Liver (tissue), 9 donors: ENCODE results near the gene UAP1. TPM values are rescaled to one million over a fixed set of nuclear protein-coding genes. Genes with fewer than 3 reads are reported as not detected.
"Not testable (repeated sequence)": the region's sequence is repeated elsewhere in the genome, so short reads cannot be mapped to it uniquely, and the experiment has no call there.

Experiments
- DNase-seq: peaks from one replicate; pipeline ENCODE4 v3.0.0-alpha.2; 2017; ENCODE audit warnings: low spot score
- H3K27ac ChIP-seq, 2 donors: one replicate each; pipeline ENCODE4 v1.7.0; 2013; ENCODE audit warnings: inconsistent platforms in 2 of 2, low read length in 2 of 2, control low read depth in 1 of 2, low read depth in 1 of 2, mild to moderate bottlenecking in 1 of 2
- H3K27me3 ChIP-seq, 4 donors: one replicate each; pipeline versions ENCODE4 v1.6.1 to v1.7.0; 2013; ENCODE audit warnings: low read length in 3 of 4, inconsistent platforms in 1 of 4, mild to moderate bottlenecking in 1 of 4, moderate library complexity in 1 of 4; ENCODE audit not compliant: control insufficient read depth in 4 of 4, insufficient read depth in 4 of 4
- H3K36me3 ChIP-seq, 4 donors: one replicate each; pipeline versions ENCODE4 v1.6.1 to v1.7.0; 2013; ENCODE audit warnings: low read length in 3 of 4, mild to moderate bottlenecking in 3 of 4, low read depth in 1 of 4, moderate library complexity in 1 of 4; ENCODE audit not compliant: control insufficient read depth in 4 of 4, insufficient read depth in 3 of 4
- H3K4me1 ChIP-seq, 4 donors: one replicate each; pipeline versions ENCODE4 v1.6.1 to v1.7.0; 2013; ENCODE audit warnings: low read length in 3 of 4, mild to moderate bottlenecking in 3 of 4, moderate library complexity in 1 of 4; ENCODE audit not compliant: control insufficient read depth in 4 of 4, insufficient read depth in 4 of 4
- H3K4me3 ChIP-seq, 3 donors: one replicate each; pipeline versions ENCODE4 v1.6.1 to v1.7.0; 2013; ENCODE audit warnings: low read length in 3 of 3, control low read depth in 1 of 3, low read depth in 1 of 3, mild to moderate bottlenecking in 1 of 3
- H3K9ac ChIP-seq, 2 donors: one replicate each; pipeline ENCODE4 v1.7.0; 2013; ENCODE audit warnings: low read length in 2 of 2, mild to moderate bottlenecking in 2 of 2, moderate library complexity in 2 of 2, control low read depth in 1 of 2, low read depth in 1 of 2
- H3K9me3 ChIP-seq, 4 donors: one replicate each; pipeline versions ENCODE4 v1.6.1 to v1.7.0; 2013; ENCODE audit warnings: low read length in 3 of 4; ENCODE audit not compliant: control insufficient read depth in 4 of 4
- ATF3 ChIP-seq: IDR thresholded peaks from 2 replicates; pipeline ENCODE4 v1.6.1; 2016; ENCODE audit warnings: antibody characterized with exemption
- EGR1 ChIP-seq, 2 donors: IDR thresholded peaks; 2 replicates each; pipeline ENCODE4 v1.6.1; 2016 to 2018; ENCODE audit warnings: antibody characterized with exemption in 2 of 2, low read depth in 2 of 2
- FOXA1 ChIP-seq: IDR thresholded peaks from 2 replicates; pipeline ENCODE4 v1.6.1; 2016; ENCODE audit warnings: antibody characterized with exemption
- FOXA2 ChIP-seq: IDR thresholded peaks from 2 replicates; pipeline ENCODE4 v1.6.1; 2016; ENCODE audit warnings: antibody characterized with exemption
- GABPA ChIP-seq, 2 donors: IDR thresholded peaks in 1 of 2; conservative IDR thresholded peaks in 1 of 2; 2 replicates each; pipeline ENCODE4 v1.6.1; 2016; ENCODE audit warnings: antibody characterized with exemption in 2 of 2, mild to moderate bottlenecking in 1 of 2, moderate library complexity in 1 of 2
- HNF4A ChIP-seq, 2 donors: conservative IDR thresholded peaks; 2 replicates each; pipeline ENCODE4 v1.6.1; 2016; ENCODE audit warnings: antibody characterized with exemption in 2 of 2, mild to moderate bottlenecking in 2 of 2
- HNF4G ChIP-seq: IDR thresholded peaks from 2 replicates; pipeline ENCODE4 v1.6.1; 2016; ENCODE audit warnings: antibody characterized with exemption
- JUND ChIP-seq, 2 donors: IDR thresholded peaks; 2 replicates each; pipeline ENCODE4 v1.6.1; 2016; ENCODE audit warnings: antibody characterized with exemption in 2 of 2
- MAX ChIP-seq: IDR thresholded peaks from 2 replicates; pipeline ENCODE4 v1.6.1; 2016; ENCODE audit warnings: antibody characterized with exemption
- NR2F2 ChIP-seq: IDR thresholded peaks from 2 replicates; pipeline ENCODE4 v1.6.1; 2016; ENCODE audit warnings: antibody characterized with exemption
- RAD21 ChIP-seq, 2 donors: IDR thresholded peaks; 2 replicates each; pipeline ENCODE4 v1.6.1; 2016; ENCODE audit warnings: antibody characterized with exemption in 2 of 2, mild to moderate bottlenecking in 2 of 2
- REST ChIP-seq: IDR thresholded peaks from 2 replicates; pipeline ENCODE4 v1.6.1; 2016; ENCODE audit warnings: antibody characterized with exemption, mild to moderate bottlenecking
- RXRA ChIP-seq, 2 donors: IDR thresholded peaks; 2 replicates each; pipeline ENCODE4 v1.6.1; 2017 to 2018; ENCODE audit warnings: antibody characterized with exemption in 2 of 2, mild to moderate bottlenecking in 1 of 2
- SP1 ChIP-seq: IDR thresholded peaks from 2 replicates; pipeline ENCODE4 v1.6.1; 2018; ENCODE audit warnings: antibody characterized with exemption, mild to moderate bottlenecking
- TAF1 ChIP-seq: conservative IDR thresholded peaks from 2 replicates; pipeline ENCODE4 v1.6.1; 2016; ENCODE audit warnings: antibody characterized with exemption, mild to moderate bottlenecking
- YY1 ChIP-seq: IDR thresholded peaks from 2 replicates; pipeline ENCODE4 v1.6.1; 2016; ENCODE audit warnings: antibody characterized with exemption, mild to moderate bottlenecking
- ZBTB33 ChIP-seq: IDR thresholded peaks from 2 replicates; pipeline ENCODE4 v1.6.1; 2016; ENCODE audit warnings: antibody characterized with exemption
- WGBS: extraction: QIAGEN DNeasy Blood & Tissue Kit; methylation state at CpG from one replicate; pipeline ENCODE4 v1.1.7; 2013; 5-methylcytosine and 5-hydroxymethylcytosine counted together
- polyA plus RNA-seq, 2 donors: library from polyadenylated mRNA; stranded (reverse) in 1 of 2; unstranded in 1 of 2; fragments of 200-250 nt in 1 of 2; fragments of >200 nt in 1 of 2; fragmentation: Nextera tagmentation in 1 of 2; extraction: Ambion mirVana in 1 of 2; gene quantifications; one replicate each; pipeline versions ENCODE4 v1.2.1 to v1.2.3, GENCODE V29; 2013 to 2015
- total RNA-seq, 2 donors: library from RNA; depleted of rRNA; stranded (reverse); fragments of >200 nt; gene quantifications; one replicate each; pipeline ENCODE4 v1.2.3, GENCODE V29; 2014
- donor health status: healthy.
- donor health status: healthy.
- donor health status: healthy.
- donor health status: healthy.
- donor health status: healthy.

Gene UAP1
- total and polyA plus RNA-seq, 4 donors, result 28.9 to 120 (median 51.7) TPM

GRCh38 chr1:162570718-162571117 lies 9.2 kb downstream of the UAP1 start (continued):
- TF ChIP-seq REST (no peak), TAF1 (no peak), YY1 (no peak), RXRA (IDR thresholded peaks at IDR 0.05) (no peak), GABPA (IDR thresholded peaks at IDR 0.05 in 1 of 2, conservative IDR thresholded peaks at IDR 0.05 in 1 of 2) (no peak)

GRCh38 chr1:162571121-162571520 lies 9.6 kb downstream of the UAP1 start:
- not testable (repeated sequence) for H3K27ac ChIP-seq, H3K27me3 ChIP-seq, H3K9me3 ChIP-seq, H3K4me3 ChIP-seq, DNase-seq, H3K9ac ChIP-seq
- Histone ChIP-seq H3K4me1 (peaks cover 5 to 24% (median 8%) of the 10 kb centered on the region in 4 donors), H3K36me3 (peaks cover 4 to 25% (median 11%) of the 10 kb centered on the region in 4 donors)
- 67% methylated on average over 7 of the region's 7 CpGs for WGBS

- TF ChIP-seq EGR1 (IDR thresholded peaks at IDR 0.05; ENCODE audit: low read depth in 2 of 2) (no peak), ZBTB33 (no peak), JUND (IDR thresholded peaks at IDR 0.05) (no peak), NR2F2 (no peak), RAD21 (IDR thresholded peaks at IDR 0.05) (no peak), FOXA2 (no peak), SP1 (no peak), TAF1 (no peak)
- Histone ChIP-seq H3K36me3 (peaks cover 4 to 27% (median 12%) of the 10 kb centered on the region in 4 donors), H3K27ac (no peak overlapping the region), H3K4me3 (no peak overlapping the region), H3K9me3 (no peaks in the 10 kb centered on the region), H3K4me1 (peaks cover 3 to 18% (median 7%) of the 10 kb centered on the region in 4 donors), H3K9ac (no peak overlapping the region), H3K27me3 (no peaks in the 10 kb centered on the region)
- WGBS, result 53% methylated on average over 1 of the region's 1 CpG
- no peak for DNase-seq
Measured at GRCh38 chr1:162571696-162572095, 10.2 kb downstream of the UAP1 start.

GRCh38 chr1:162573136-162573535 lies 11.6 kb downstream of the UAP1 start:
- Histone ChIP-seq H3K4me3 (no peak overlapping the region), H3K9me3 (no peaks in the 10 kb centered on the region), H3K27me3 (no peaks in the 10 kb centered on the region), H3K4me1 (peaks cover 3 to 15% (median 7%) of the 10 kb centered on the region in 4 donors), H3K9ac (no peak overlapping the region), H3K27ac (no peak overlapping the region), H3K36me3 (peaks cover 2 to 23% (median 13%) of the 10 kb centered on the region in 4 donors)
- TF ChIP-seq REST, result no peak
- TF ChIP-seq HNF4A (conservative IDR thresholded peaks at IDR 0.05), result no peak
- TF ChIP-seq SP1, result no peak
- no peak for TF ChIP-seq ATF3
- no peak for TF ChIP-seq FOXA1
- TF ChIP-seq RXRA (IDR thresholded peaks at IDR 0.05), result no peak
- no peak for TF ChIP-seq TAF1
- no peak for TF ChIP-seq EGR1 (IDR thresholded peaks at IDR 0.05; ENCODE audit: low read depth in 2 of 2)
- TF ChIP-seq MAX, result no peak
- TF ChIP-seq YY1, result no peak
- no peak for TF ChIP-seq RAD21 (IDR thresholded peaks at IDR 0.05)
- TF ChIP-seq FOXA2, result no peak
- no peak for TF ChIP-seq HNF4G
- TF ChIP-seq GABPA (IDR thresholded peaks at IDR 0.05 in 1 of 2, conservative IDR thresholded peaks at IDR 0.05 in 1 of 2), result no peak
- no peak for TF ChIP-seq NR2F2
- no peak for TF ChIP-seq JUND (IDR thresholded peaks at IDR 0.05)
- 95% methylated on average over 1 of the region's 1 CpG for WGBS
- no peak for DNase-seq
